Measurements from ENCODE around the gene SCAMP2. TPM values are rescaled to one million over a fixed set of nuclear protein-coding genes. Genes with fewer than 3 reads are reported as not detected.

SCAMP2 gene
- total RNA-seq, 3 donors from 2014 or later, result 49.5 to 71.4 (median 69.4) TPM

DNA sequence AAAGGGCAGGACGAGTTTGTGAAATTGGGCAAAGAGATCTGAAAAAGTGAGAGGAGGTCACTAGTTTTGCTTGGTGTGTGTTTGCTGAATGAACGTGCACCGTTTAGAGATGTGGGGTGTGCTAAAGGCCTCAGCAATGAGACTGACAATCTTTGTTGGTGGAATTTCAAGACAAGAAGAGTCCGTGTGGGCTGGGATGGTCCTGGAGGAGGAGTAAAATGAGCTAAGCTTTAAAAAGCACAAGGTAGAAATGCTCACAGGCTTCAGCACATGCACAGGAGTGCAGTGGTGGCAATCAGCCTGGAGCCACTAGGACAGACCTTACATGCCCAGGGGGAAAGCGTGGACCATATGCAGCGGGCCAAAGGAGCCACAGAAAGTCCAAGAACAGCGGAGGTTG lies 48.2 kb downstream of the SCAMP2 start:
- peaks cover 5 to 24% of the 10 kb centered on the region in 2 donors for H3K27me3 ChIP-seq
- H3K4me3 ChIP-seq, result no peak overlapping the region
- intact Hi-C loops (cut with DNase I; ENCODE audit: low total_unique reads), result no loop called here
- no peak for DNase-seq (ENCODE audit: low spot score in 2 of 2)
- no peak overlapping the region for H3K27ac ChIP-seq
- no peaks in the 10 kb centered on the region for H3K36me3 ChIP-seq
- TF ChIP-seq, protein P1, sequence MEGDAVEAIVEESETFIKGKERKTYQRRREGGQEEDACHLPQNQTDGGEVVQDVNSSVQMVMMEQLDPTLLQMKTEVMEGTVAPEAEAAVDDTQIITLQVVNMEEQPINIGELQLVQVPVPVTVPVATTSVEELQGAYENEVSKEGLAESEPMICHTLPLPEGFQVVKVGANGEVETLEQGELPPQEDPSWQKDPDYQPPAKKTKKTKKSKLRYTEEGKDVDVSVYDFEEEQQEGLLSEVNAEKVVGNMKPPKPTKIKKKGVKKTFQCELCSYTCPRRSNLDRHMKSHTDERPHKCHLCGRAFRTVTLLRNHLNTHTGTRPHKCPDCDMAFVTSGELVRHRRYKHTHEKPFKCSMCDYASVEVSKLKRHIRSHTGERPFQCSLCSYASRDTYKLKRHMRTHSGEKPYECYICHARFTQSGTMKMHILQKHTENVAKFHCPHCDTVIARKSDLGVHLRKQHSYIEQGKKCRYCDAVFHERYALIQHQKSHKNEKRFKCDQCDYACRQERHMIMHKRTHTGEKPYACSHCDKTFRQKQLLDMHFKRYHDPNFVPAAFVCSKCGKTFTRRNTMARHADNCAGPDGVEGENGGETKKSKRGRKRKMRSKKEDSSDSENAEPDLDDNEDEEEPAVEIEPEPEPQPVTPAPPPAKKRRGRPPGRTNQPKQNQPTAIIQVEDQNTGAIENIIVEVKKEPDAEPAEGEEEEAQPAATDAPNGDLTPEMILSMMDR (IDR thresholded peaks at IDR 0.05), result no peak
- no peak for TF ChIP-seq POLR2AphosphoS5 (IDR thresholded peaks at IDR 0.05)
- no peak for TF ChIP-seq POLR2A (IDR thresholded peaks at IDR 0.05)
- no peaks in the 10 kb centered on the region for H3K4me1 ChIP-seq
- H3K9me3 ChIP-seq, result no peaks in the 10 kb centered on the region

DNA sequence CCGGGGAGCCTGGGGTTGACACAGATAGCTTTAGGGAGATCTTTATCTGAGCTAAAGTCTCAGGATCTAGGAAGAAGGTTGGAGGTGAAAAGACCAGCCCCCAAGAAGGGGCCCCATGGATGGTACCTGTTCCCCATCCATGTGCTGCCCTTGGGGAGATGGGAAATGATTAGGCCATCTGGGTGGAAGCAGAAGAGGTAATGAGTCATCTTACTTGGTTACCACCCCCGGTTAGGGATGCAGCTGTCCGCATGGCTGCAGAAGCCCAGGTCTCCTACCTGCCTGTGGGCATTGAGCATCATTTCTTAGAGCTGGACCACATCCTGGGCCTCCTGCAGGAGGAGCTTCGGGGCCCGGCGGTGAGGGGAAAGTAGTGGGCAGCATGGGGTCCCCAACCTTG lies 49.8 kb downstream of the SCAMP2 start:
- no peak for DNase-seq (ENCODE audit: low spot score in 2 of 2)
- H3K4me3 ChIP-seq, result no peak overlapping the region
- H3K27me3 ChIP-seq, result peaks cover 5 to 17% of the 10 kb centered on the region in 2 donors
- H3K9me3 ChIP-seq, result no peaks in the 10 kb centered on the region
- no peak overlapping the region for H3K27ac ChIP-seq
- TF ChIP-seq POLR2A (IDR thresholded peaks at IDR 0.05) (no peak), POLR2AphosphoS5 (IDR thresholded peaks at IDR 0.05) (no peak)
- TF ChIP-seq, protein P1 (IDR thresholded peaks at IDR 0.05), result no peak
- no peaks in the 10 kb centered on the region for H3K4me1 ChIP-seq
- intact Hi-C loops (cut with DNase I; ENCODE audit: low total_unique reads), result no loop called here
- H3K36me3 ChIP-seq, result no peaks in the 10 kb centered on the region

DNA sequence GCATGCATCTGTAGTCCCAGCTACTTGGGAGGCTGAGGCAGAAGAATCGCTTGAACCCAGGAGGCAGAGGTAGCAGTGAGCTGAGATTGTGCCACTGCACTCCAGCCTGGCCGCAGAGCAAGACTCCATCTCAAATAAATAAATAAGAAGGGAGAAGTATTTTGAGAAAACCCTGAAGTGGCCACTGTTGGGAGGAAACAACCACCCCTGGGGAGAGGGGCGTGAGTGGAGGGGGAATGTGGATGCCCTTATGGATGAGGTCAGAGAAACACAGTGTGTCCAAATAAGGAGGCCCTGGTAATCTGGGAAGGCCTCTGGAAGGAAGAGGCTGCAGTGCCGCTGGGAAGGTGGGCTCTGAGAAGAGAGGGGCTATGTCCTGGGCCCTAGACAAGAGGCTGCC lies 50.9 kb downstream of the SCAMP2 start:
- TF ChIP-seq POLR2AphosphoS5 (IDR thresholded peaks at IDR 0.05) (no peak), POLR2A (IDR thresholded peaks at IDR 0.05) (no peak)
- TF ChIP-seq, protein P1 (IDR thresholded peaks at IDR 0.05), result no peak
- peaks cover 5 to 6% of the 10 kb centered on the region in 2 donors for H3K27me3 ChIP-seq
- intact Hi-C loops (cut with DNase I; ENCODE audit: low total_unique reads), result no loop called here

DNA sequence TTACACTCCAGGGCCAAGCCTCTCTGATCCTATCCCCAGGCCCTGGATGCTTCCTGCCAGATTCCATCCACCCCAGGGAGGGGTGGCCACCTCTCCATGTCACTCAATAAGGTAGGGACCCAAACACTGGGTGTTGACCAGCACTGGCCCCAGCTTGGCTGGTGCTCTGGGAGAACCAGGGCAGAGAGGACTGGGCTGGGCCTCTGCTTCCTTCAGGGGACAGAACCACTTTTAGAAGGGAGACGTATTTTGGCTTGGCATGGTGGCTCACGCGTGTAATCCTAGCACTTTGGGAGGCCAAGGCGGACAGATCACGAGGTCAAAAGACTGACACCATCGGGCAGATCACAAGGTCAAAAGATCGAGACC lies 51.4 kb downstream of the SCAMP2 start:
- Histone ChIP-seq H3K27me3 (peaks cover 1 to 3% of the 10 kb centered on the region in 2 donors), H3K9me3 (no peaks in the 10 kb centered on the region), H3K27ac (no peak overlapping the region), H3K4me3 (no peak overlapping the region), H3K36me3 (no peaks in the 10 kb centered on the region), H3K4me1 (no peaks in the 10 kb centered on the region)
- no peak for DNase-seq (ENCODE audit: low spot score in 2 of 2)
- TF ChIP-seq POLR2A (IDR thresholded peaks at IDR 0.05), result no peak
- TF ChIP-seq POLR2AphosphoS5 (IDR thresholded peaks at IDR 0.05), result no peak
- TF ChIP-seq, protein P1 (IDR thresholded peaks at IDR 0.05), result no peak
- intact Hi-C loops (cut with DNase I; ENCODE audit: low total_unique reads), result no loop called here

More for the DNA sequence above, 50.9 kb downstream of the SCAMP2 start:
- H3K4me1 ChIP-seq, result no peaks in the 10 kb centered on the region
- H3K9me3 ChIP-seq, result no peaks in the 10 kb centered on the region
- H3K36me3 ChIP-seq, result no peaks in the 10 kb centered on the region
- H3K4me3 ChIP-seq, result no peak overlapping the region
- H3K27ac ChIP-seq, result no peak overlapping the region
- DNase-seq (ENCODE audit: low spot score in 2 of 2), result no peak

DNA sequence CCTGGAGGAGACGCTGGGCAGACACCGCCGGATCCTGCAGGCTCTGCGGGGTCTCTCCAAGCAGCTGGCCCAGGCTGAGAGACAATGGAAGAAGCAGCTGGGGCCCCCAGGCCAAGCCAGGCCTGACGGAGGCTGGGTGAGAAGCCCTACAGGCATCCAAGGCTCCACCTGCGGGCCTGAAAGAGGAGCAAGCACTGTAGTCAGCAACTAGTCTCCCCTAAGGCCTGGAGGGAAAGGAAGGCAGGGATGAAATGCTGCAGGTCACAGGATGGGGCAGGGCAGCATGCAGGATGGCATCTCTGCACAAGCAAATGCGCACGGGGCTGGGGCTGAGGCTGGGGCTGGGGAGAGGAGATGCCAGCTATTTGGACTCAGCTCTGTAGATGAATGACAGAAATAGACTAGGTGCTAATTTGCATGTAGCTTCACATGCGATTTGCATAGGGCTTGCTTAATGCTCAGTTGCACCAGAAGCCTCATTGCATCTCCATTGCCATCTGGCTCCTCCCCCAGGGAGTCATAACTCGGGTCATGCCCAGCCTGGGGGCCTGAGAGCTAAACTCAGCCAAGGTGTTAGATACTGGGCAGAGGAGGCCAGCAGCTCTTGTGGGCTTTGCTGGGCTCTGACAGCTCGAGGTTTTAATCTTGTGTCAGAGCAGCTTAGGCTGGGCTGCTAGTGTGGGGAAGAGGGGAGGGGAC lies 51.9 kb downstream of the SCAMP2 start:
- H3K27me3 ChIP-seq, result no peaks in the 10 kb centered on the region
- intact Hi-C loops (cut with DNase I; ENCODE audit: low total_unique reads), result no loop called here
- DNase-seq (ENCODE audit: low spot score in 2 of 2), result no peak
- H3K27ac ChIP-seq, result no peak overlapping the region
- H3K36me3 ChIP-seq, result no peaks in the 10 kb centered on the region
- no peaks in the 10 kb centered on the region for H3K4me1 ChIP-seq
- no peak overlapping the region for H3K4me3 ChIP-seq
- no peaks in the 10 kb centered on the region for H3K9me3 ChIP-seq
- TF ChIP-seq POLR2A (IDR thresholded peaks at IDR 0.05) (no peak), POLR2AphosphoS5 (IDR thresholded peaks at IDR 0.05) (no peak)
- TF ChIP-seq, protein P1 (IDR thresholded peaks at IDR 0.05), result no peak
